ENCODE results near the gene KANTR.

DNA sequence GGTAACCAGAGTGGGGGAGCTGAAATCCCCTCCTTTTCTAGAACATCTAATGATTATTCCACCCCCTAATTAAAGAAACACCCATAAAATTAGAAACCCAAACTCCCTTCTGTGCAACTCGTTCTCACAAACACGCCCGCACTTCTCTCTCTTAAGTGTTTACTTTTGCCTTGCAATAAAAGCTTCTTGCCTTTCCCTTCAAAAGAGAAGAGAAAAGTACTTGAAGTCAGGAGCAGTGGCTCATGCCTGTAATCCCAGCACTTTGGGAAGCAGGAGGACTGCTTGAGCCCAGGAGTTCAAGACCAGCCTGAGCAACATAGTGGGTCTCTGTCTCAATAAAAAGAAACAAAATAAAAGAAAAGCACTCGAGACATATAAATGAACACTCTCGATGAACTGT, 48.9 kb upstream of the KANTR start:
- TF ChIP-seq, protein P1, sequence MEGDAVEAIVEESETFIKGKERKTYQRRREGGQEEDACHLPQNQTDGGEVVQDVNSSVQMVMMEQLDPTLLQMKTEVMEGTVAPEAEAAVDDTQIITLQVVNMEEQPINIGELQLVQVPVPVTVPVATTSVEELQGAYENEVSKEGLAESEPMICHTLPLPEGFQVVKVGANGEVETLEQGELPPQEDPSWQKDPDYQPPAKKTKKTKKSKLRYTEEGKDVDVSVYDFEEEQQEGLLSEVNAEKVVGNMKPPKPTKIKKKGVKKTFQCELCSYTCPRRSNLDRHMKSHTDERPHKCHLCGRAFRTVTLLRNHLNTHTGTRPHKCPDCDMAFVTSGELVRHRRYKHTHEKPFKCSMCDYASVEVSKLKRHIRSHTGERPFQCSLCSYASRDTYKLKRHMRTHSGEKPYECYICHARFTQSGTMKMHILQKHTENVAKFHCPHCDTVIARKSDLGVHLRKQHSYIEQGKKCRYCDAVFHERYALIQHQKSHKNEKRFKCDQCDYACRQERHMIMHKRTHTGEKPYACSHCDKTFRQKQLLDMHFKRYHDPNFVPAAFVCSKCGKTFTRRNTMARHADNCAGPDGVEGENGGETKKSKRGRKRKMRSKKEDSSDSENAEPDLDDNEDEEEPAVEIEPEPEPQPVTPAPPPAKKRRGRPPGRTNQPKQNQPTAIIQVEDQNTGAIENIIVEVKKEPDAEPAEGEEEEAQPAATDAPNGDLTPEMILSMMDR (IDR thresholded peaks at IDR 0.05) = no peak
- TF ChIP-seq ZFX (IDR thresholded peaks at IDR 0.05; ENCODE audit: borderline replicate concordance) = no peak
